T-helper 9 cell (primary cell): Measurements from ENCODE around the gene INPP5E.

Source experiments
- DNase-seq: peaks from one replicate; pipeline ENCODE4 v3.0.0-alpha.2; 2020

Gene INPP5E

GRCh38 chr9:136401173-136401922 is 38.3 kb downstream of the INPP5E start:
- DNase-seq = no peak

- DNase-seq = peak; percentile 82
Observed at GRCh38 chr9:136400038-136400834, 39.4 kb downstream of the INPP5E start, which contains the start of gene SNAPC4. Gene SNAPC4, minus strand, starts transcription at chr9:136400170. Its CDS starts 1,742 bp downstream, at chr9:136398428.

GRCh38 chr9:136399176-136400037 is 40.2 kb downstream of the INPP5E start:
- peak; percentile 20 for DNase-seq

GRCh38 chr9:136398286-136398685 is 41.4 kb downstream of the INPP5E start:
- DNase-seq = no peak

GRCh38 chr9:136397643-136398042 is 42.0 kb downstream of the INPP5E start:
- no peak for DNase-seq

- DNase-seq = no peak
Observed at GRCh38 chr9:136396219-136396515, 43.5 kb downstream of the INPP5E start.

- no peak for DNase-seq
Observed at GRCh38 chr9:136395345-136396218, 44.1 kb downstream of the INPP5E start.

- DNase-seq = no peak
Observed at GRCh38 chr9:136395020-136395340, 44.7 kb downstream of the INPP5E start.

GRCh38 chr9:136394312-136395019 is 45.2 kb downstream of the INPP5E start:
- no peak for DNase-seq

- DNase-seq = no peak
Observed at GRCh38 chr9:136393531-136393930, 46.1 kb downstream of the INPP5E start.

- DNase-seq = no peak
Observed at GRCh38 chr9:136392538-136393449, 46.9 kb downstream of the INPP5E start.

- no peak for DNase-seq
Observed at GRCh38 chr9:136391737-136392537, 47.7 kb downstream of the INPP5E start.

- no peak for DNase-seq
Observed at GRCh38 chr9:136389396-136389795, 50.2 kb downstream of the INPP5E start.

- no peak for DNase-seq
Observed at GRCh38 chr9:136387217-136387616, 52.4 kb downstream of the INPP5E start.

GRCh38 chr9:136386018-136386417 is 53.6 kb downstream of the INPP5E start:
- DNase-seq = no peak

GRCh38 chr9:136385015-136385414 is 54.6 kb downstream of the INPP5E start:
- DNase-seq = peak; percentile 38

GRCh38 chr9:136383436-136383835 is 56.2 kb downstream of the INPP5E start:
- no peak for DNase-seq

GRCh38 chr9:136381966-136382513 is 57.6 kb downstream of the INPP5E start:
- no peak for DNase-seq

- DNase-seq = no peak
Observed at GRCh38 chr9:136381311-136381710, 58.3 kb downstream of the INPP5E start.
